Effector CD8-positive, alpha-beta T cell (primary cell): ENCODE data around the gene LGR6.
A peak's percentile ranks its signal among the peaks of the same experiment; 100 is the strongest.

Source experiments
- DNase-seq: peaks from one replicate; lab custom pipeline; 2025; lab: John Stamatoyannopoulos, UW

Gene LGR6

DNA sequence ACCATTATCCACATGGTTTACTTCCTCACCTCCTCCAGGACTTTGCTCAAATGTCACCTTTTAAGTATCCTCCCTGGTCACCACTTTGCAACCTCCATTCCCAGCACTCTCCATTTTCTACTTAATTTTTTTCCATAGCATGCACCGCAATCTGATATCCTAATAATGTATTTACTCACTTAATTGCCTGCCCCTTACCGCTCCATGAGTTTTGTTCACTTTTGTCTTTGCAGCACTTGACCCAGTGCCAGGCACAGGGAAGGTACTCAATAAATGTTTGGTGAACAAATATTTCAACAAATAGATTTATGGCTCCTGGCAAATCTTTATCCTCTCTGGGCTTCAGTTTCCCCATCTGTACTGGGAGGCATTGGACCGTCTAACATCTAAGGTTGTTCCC, 94.6 kb downstream of the LGR6 start:
- no peak for DNase-seq

DNA sequence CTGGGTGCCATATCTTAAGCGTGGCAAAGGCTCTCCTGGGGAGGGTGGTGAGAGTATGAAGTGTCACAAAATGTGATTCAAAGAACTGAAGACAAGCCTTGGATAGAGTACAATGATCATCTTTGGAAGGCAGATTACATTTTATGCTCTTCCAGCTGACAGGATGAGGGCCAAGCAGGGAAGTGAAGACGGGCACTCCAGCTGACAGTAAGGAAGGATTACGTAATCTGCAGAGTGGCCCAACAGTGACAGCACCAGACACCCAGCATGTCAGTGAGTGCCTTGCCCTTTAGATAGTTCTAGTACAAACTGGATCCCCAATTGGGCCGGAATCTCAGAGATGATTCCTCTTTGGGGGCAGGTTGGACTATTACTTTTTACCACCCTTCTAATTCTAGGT, 95.4 kb downstream of the LGR6 start:
- DNase-seq: no peak

DNA sequence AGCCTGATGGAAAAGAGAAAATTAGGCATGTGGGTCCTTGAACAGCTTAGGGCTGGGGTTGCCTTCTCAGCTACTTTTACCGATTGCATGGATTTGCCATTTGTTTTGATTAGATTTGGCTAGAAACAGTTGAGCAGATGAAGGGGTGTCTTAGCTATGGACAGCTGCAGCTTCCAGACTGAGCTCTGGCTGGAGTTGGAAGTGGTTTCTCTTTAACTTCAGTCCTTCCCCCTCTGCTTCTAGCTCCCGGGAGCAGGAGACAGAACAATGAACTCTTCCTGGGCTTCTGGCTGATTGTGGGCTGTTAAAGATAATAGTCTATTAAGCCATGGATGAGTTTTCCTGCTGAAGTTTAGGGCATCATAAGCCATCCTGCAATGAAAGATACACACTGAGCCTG, 97.4 kb downstream of the LGR6 start:
- DNase-seq: no peak

- DNase-seq: no peak
Measured at GRCh38 chr1:202291961-202292712, 98.5 kb downstream of the LGR6 start.

DNA sequence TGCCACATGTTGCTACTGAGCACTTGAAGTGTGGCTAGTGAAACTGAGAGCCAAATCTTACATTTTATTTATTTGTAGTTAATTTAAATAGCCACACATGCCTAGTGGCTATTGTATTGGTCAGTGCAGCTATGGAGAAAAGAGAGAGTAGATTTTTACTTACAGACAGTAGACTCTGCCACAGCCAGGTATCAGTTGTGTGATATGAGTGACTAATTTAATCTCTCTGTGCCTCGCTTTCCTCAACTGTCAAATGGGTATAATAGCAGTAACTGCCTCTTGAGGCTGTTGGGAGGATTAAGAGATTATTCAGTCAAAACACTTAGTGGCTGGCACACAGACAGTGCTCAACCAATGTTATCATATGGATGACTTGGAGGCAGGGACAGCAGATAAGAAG, 99.2 kb downstream of the LGR6 start:
- DNase-seq: no peak

- DNase-seq: no peak
Measured at GRCh38 chr1:202293569-202293968, 100.0 kb downstream of the LGR6 start.

GRCh38 chr1:202302166-202302565, 108.6 kb downstream of the LGR6 start:
- DNase-seq: no peak

- DNase-seq: no peak
Measured at GRCh38 chr1:202304375-202304774, 110.8 kb downstream of the LGR6 start.

DNA sequence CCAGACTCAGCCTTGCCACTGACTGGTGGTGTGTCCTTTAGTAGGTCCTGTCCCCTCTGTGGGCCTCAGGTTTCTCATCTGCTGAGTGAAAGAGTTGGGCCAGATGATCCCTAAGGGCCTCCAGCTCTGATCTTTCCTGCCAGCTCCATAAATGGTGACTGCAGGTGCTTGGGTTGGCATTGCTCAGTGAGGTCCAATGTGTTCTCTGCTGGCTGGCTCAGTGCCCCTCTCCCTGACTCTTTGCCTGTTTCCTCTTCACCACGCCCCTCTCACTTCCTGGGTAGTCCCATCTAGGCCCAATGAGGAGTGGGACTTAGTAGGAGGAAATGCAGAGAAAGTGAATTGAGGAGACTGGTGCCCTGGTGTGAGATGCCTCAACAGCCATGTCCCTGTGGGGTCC, 111.6 kb downstream of the LGR6 start:
- DNase-seq: no peak

GRCh38 chr1:202306535-202307345, 113.1 kb downstream of the LGR6 start:
- DNase-seq: no peak

DNA sequence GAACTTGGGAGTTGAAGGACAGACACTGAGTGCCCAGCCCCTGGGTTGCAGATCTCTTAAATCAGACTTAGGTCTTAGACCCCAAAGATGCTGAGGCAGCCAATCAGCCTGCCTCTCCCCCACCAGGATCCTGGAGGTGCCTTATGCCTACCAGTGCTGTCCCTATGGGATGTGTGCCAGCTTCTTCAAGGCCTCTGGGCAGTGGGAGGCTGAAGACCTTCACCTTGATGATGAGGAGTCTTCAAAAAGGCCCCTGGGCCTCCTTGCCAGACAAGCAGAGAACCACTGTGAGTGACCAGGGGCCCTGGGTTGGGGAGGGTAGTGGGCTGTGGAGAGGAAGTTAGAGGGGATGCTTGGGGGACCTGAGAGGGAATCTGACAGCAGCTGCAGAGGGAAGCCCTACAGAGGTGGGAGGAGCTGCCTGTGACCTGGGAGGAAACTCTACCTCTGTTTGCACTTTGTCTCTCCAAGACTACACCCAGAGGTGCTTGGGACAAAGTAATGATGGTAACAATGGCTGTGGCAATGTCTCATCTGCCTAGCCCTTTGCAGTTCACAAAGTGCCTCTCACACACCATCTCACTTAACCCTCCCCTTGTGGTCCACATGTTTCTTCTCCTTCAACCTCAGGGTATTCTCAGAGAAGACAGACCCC, 116.6 kb downstream of the LGR6 start:
- DNase-seq: no peak

DNA sequence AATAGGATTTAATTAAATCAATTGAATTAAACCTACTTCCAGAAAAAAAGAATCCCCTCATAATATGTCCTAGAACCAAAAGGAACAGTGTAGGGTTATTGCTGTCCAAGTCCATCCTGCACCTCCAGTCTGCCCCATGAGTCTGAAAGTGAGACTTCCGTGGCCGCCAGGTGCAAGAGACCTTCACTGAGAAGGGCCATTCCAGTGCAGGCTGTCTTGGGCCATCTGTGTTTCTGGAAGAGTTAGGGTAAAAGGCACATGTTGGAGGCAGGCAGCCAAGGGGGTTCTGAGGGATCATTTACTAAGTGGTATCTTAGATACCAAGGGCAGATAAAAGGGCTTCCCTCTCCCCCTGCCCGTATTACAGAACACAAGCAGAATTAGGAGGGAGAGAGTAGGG, 117.1 kb downstream of the LGR6 start:
- DNase-seq: no peak

DNA sequence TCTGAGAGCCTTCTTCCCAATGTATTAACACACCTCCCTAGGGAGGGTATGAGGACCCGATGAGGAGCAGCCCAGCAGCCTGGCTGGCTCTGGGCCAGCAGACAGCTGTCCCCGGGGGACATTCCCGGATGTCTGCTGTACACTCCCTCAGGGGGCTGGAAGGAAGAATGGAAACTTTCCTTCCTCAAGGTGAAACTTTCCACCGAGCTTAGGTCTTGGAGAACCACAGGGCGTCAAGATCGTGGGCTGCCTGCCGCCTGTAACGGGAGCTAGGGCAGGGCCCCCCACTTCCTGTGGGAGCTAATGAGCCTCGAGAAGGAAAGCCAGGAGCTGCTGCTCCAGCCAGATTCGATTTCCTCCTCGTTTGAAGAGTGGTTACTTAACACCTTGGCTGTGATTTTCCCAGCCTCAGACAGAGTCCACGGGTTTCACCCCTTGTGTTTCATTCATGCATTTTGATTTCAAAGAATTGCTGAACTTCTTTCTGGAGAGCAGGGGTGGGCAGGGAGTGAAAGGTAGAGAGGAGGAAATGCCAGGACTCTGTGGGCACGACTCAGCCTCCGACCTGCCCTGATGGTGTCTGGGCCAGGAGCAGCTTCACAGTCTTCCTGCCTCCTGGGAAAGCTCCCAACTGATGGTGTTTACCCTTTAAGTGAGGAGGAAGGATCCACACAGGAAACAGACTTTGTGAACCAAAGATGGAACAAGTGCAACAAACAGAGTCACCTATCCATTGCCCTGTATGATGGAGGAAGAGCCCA, 118.5 kb downstream of the LGR6 start:
- no peak for DNase-seq

GRCh38 chr1:202315576-202316168, 122.1 kb downstream of the LGR6 start:
- DNase-seq: peak; percentile 40

- no peak for DNase-seq
Measured at GRCh38 chr1:202316186-202316585, 122.6 kb downstream of the LGR6 start.

- no peak for DNase-seq
Measured at GRCh38 chr1:202317941-202318925, 124.6 kb downstream of the LGR6 start.

- DNase-seq: no peak
Measured at GRCh38 chr1:202319381-202320080, 125.9 kb downstream of the LGR6 start.

GRCh38 chr1:202320081-202320405, 126.4 kb downstream of the LGR6 start:
- no peak for DNase-seq

DNA sequence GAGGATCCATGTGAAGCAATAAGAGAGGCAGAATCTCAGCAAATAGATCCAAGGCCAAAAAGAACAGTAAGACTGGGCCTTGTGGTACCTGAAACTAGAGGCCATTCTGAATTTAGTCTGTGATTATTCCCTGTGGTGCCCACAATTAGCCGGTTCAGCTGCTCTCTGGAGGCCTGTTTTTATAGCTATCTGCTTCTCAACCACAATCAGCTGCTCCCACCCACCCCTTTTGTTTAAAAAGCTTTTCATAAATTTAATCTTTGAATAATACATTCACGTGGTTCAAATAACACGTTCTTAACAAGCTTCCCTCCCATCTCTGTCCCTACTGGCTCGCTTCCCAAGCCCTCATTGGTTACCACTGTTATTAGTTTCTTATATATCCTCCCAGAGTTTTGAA, 130.1 kb downstream of the LGR6 start:
- no peak for DNase-seq

DNA sequence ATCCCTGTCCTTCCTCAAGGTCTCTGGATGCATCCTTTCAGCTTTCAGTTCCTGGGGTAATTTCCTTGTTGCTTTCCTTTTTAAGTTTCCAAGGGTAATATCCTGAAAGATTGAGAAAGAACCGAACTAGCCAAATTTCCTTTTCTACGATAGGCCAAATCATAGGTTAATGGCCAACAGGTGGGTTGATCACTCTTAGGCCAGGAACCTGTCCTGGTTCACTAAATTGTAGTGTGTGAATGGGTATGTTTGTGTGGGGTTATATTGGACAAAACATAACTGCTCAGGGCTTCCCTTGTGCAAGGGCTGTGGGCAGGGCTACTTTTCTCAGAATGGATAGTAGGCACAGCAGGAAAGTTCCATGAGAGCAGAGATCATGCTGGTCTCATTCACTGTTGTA, 131.0 kb downstream of the LGR6 start:
- no peak for DNase-seq
